Activated naive CD8-positive, alpha-beta T cell (primary cell): Measurements from ENCODE around the gene PAXX.
A peak's percentile ranks its signal among the peaks of the same experiment; 100 is the strongest.
"Not testable (repeated sequence)": the region's sequence is repeated elsewhere in the genome, so short reads cannot be mapped to it uniquely, and the experiment has no call there.

Experiments
- H3K27ac Mint-ChIP-seq: one replicate; pipeline ENCODE4 v1.8.0; 2021; ENCODE audit warnings: mixed read lengths
- H3K27me3 Mint-ChIP-seq: one replicate; pipeline ENCODE4 v1.8.0; 2021; ENCODE audit warnings: mixed read lengths
- H3K36me3 Mint-ChIP-seq: one replicate; pipeline ENCODE4 v1.8.0; 2021; ENCODE audit warnings: mixed read lengths
- H3K4me1 Mint-ChIP-seq: one replicate; pipeline ENCODE4 v1.8.0; 2021; ENCODE audit warnings: low read depth, mixed read lengths
- H3K4me3 Mint-ChIP-seq: one replicate; pipeline ENCODE4 v1.8.0; 2021; ENCODE audit warnings: mild to moderate bottlenecking, mixed read lengths
- H3K9me3 Mint-ChIP-seq: one replicate; pipeline ENCODE4 v1.8.0; 2021; ENCODE audit warnings: low read depth, mixed read lengths

The PAXX gene

GRCh38 chr9:136995772-136996311 lies 3.6 kb downstream of the PAXX start:
- Mint-ChIP-seq H3K36me3 (no peaks in the 10 kb centered on the region), H3K9me3 (no peaks in the 10 kb centered on the region), H3K4me1 (peaks cover 37% of the 10 kb centered on the region), H3K27me3 (no peaks in the 10 kb centered on the region), H3K27ac (peak overlapping the region; percentile 10), H3K4me3 (peak overlapping the region; percentile 69)

- Mint-ChIP-seq H3K36me3 (no peaks in the 10 kb centered on the region), H3K4me1 (peaks cover 32% of the 10 kb centered on the region), H3K27ac (peak within 1 kb of the TSS; percentile 10), H3K4me3 (peak within 1 kb of the TSS; percentile 69), H3K27me3 (no peaks in the 10 kb centered on the region), H3K9me3 (no peaks in the 10 kb centered on the region)
Observed at GRCh38 chr9:136996361-136997292, 4.4 kb downstream of the PAXX start, which contains the start of gene CLIC3. CLIC3 (minus strand) TSS chr9:136996568; CDS start chr9:136996543, 25 bp downstream.

GRCh38 chr9:136997371-136997770 lies 5.1 kb downstream of the PAXX start:
- Mint-ChIP-seq H3K4me3 (peak overlapping the region; percentile 66), H3K9me3 (no peaks in the 10 kb centered on the region), H3K27ac (peak overlapping the region; percentile 28), H3K36me3 (no peaks in the 10 kb centered on the region), H3K27me3 (no peaks in the 10 kb centered on the region), H3K4me1 (peaks cover 31% of the 10 kb centered on the region)

- Mint-ChIP-seq H3K9me3 (no peaks in the 10 kb centered on the region), H3K27me3 (no peaks in the 10 kb centered on the region), H3K27ac (peak overlapping the region; percentile 28), H3K4me1 (peaks cover 31% of the 10 kb centered on the region), H3K36me3 (no peaks in the 10 kb centered on the region), H3K4me3 (peak overlapping the region; percentile 66)
Observed at GRCh38 chr9:136997830-136998234, 5.6 kb downstream of the PAXX start.

GRCh38 chr9:137000177-137000930 lies 8.1 kb downstream of the PAXX start:
- Mint-ChIP-seq H3K4me1 (peaks cover 25% of the 10 kb centered on the region), H3K27me3 (no peaks in the 10 kb centered on the region), H3K27ac (peak overlapping the region; percentile 17), H3K4me3 (peak overlapping the region; percentile 12), H3K9me3 (no peaks in the 10 kb centered on the region), H3K36me3 (no peaks in the 10 kb centered on the region)

GRCh38 chr9:137001857-137002645 lies 9.8 kb downstream of the PAXX start:
- no peaks in the 10 kb centered on the region for H3K27me3 Mint-ChIP-seq
- H3K9me3 Mint-ChIP-seq = no peaks in the 10 kb centered on the region
- no peak overlapping the region for H3K4me3 Mint-ChIP-seq
- H3K36me3 Mint-ChIP-seq = no peaks in the 10 kb centered on the region
- H3K27ac Mint-ChIP-seq = no peak overlapping the region
- peaks cover 24% of the 10 kb centered on the region for H3K4me1 Mint-ChIP-seq

GRCh38 chr9:137002646-137003041 lies 10.4 kb downstream of the PAXX start:
- H3K36me3 Mint-ChIP-seq = no peaks in the 10 kb centered on the region
- no peaks in the 10 kb centered on the region for H3K27me3 Mint-ChIP-seq
- H3K27ac Mint-ChIP-seq = no peak overlapping the region
- peaks cover 21% of the 10 kb centered on the region for H3K4me1 Mint-ChIP-seq
- H3K9me3 Mint-ChIP-seq = no peaks in the 10 kb centered on the region
- H3K4me3 Mint-ChIP-seq = no peak overlapping the region

- H3K9me3 Mint-ChIP-seq, H3K4me3 Mint-ChIP-seq, H3K27ac Mint-ChIP-seq, H3K27me3 Mint-ChIP-seq, H3K36me3 Mint-ChIP-seq: not testable (repeated sequence)
- peaks cover 14% of the 10 kb centered on the region for H3K4me1 Mint-ChIP-seq
Observed at GRCh38 chr9:137004285-137004684, 12.1 kb downstream of the PAXX start.

- Mint-ChIP-seq H3K4me3 (no peak overlapping the region), H3K4me1 (peaks cover 6% of the 10 kb centered on the region), H3K9me3 (no peaks in the 10 kb centered on the region), H3K27ac (no peak overlapping the region), H3K36me3 (no peaks in the 10 kb centered on the region), H3K27me3 (no peaks in the 10 kb centered on the region)
Observed at GRCh38 chr9:137006116-137007003, 14.1 kb downstream of the PAXX start.

GRCh38 chr9:137007108-137007815 lies 15.0 kb downstream of the PAXX start:
- Mint-ChIP-seq H3K27me3 (no peaks in the 10 kb centered on the region), H3K36me3 (no peaks in the 10 kb centered on the region), H3K4me3 (no peak overlapping the region), H3K4me1 (peaks cover 6% of the 10 kb centered on the region), H3K9me3 (no peaks in the 10 kb centered on the region), H3K27ac (no peak overlapping the region)

- H3K9me3 Mint-ChIP-seq = no peaks in the 10 kb centered on the region
- H3K27ac Mint-ChIP-seq = no peak overlapping the region
- H3K27me3 Mint-ChIP-seq = no peaks in the 10 kb centered on the region
- peaks cover 6% of the 10 kb centered on the region for H3K4me1 Mint-ChIP-seq
- H3K4me3 Mint-ChIP-seq = no peak overlapping the region
- H3K36me3 Mint-ChIP-seq = no peaks in the 10 kb centered on the region
Observed at GRCh38 chr9:137007816-137008270, 15.6 kb downstream of the PAXX start.

- Mint-ChIP-seq H3K9me3 (no peaks in the 10 kb centered on the region), H3K4me1 (peaks cover 6% of the 10 kb centered on the region), H3K4me3 (no peak overlapping the region), H3K27ac (no peak overlapping the region), H3K27me3 (no peaks in the 10 kb centered on the region), H3K36me3 (no peaks in the 10 kb centered on the region)
Observed at GRCh38 chr9:137008312-137008711, 16.1 kb downstream of the PAXX start.

- Mint-ChIP-seq H3K4me1 (peaks cover 6% of the 10 kb centered on the region), H3K27me3 (no peaks in the 10 kb centered on the region), H3K9me3 (no peaks in the 10 kb centered on the region), H3K4me3 (no peak overlapping the region), H3K27ac (no peak overlapping the region), H3K36me3 (no peaks in the 10 kb centered on the region)
Observed at GRCh38 chr9:137009217-137009616, 17.0 kb downstream of the PAXX start.
